Measurements from ENCODE around the gene SYT13. TPM values are rescaled to one million over a fixed set of nuclear protein-coding genes. Genes with fewer than 3 reads are reported as not detected.

SYT13 gene
- total RNA-seq, 6 experiments from 2014 or later: 0.12 to 0.63 (median 0.44) TPM; not detected in 1

DNA sequence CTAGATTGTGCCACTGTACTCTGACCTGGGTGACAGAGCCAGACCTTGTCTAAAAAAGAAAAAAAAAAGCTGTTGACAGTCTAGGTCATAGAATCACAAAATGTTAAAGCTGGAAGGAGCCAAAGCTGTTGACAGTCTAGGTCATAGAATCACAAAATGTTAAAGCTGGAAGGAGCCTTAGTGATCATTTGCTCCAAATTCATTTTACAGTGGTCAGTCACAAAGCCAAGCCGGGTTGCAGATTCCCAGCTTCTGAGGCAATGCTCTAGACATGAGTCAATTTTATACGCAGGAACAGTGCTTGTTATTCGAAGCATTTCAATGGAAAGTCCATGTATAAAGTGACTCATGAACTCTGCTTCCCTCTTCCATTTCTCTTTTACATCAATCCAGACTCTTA is 47.4 kb downstream of the SYT13 start:
- intact Hi-C loops (cut with DNase I): no loop called here
- no peak overlapping the region for H3K27ac ChIP-seq
- no peaks in the 10 kb centered on the region for H3K9me3 ChIP-seq
- DNase-seq: no peak
- TF ChIP-seq, protein P1, sequence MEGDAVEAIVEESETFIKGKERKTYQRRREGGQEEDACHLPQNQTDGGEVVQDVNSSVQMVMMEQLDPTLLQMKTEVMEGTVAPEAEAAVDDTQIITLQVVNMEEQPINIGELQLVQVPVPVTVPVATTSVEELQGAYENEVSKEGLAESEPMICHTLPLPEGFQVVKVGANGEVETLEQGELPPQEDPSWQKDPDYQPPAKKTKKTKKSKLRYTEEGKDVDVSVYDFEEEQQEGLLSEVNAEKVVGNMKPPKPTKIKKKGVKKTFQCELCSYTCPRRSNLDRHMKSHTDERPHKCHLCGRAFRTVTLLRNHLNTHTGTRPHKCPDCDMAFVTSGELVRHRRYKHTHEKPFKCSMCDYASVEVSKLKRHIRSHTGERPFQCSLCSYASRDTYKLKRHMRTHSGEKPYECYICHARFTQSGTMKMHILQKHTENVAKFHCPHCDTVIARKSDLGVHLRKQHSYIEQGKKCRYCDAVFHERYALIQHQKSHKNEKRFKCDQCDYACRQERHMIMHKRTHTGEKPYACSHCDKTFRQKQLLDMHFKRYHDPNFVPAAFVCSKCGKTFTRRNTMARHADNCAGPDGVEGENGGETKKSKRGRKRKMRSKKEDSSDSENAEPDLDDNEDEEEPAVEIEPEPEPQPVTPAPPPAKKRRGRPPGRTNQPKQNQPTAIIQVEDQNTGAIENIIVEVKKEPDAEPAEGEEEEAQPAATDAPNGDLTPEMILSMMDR (IDR thresholded peaks at IDR 0.05): no peak
- TF ChIP-seq POLR2A (IDR thresholded peaks at IDR 0.05): no peak
- 57% methylated on average over 3 of the region's 3 CpGs for WGBS (ENCODE audit: insufficient coverage, low coverage, low lambda C conversion rate, missing lambda C conversion rate)
- H3K4me3 ChIP-seq: no peak overlapping the region
- ATAC-seq: no peak
- H3K36me3 ChIP-seq: no peaks in the 10 kb centered on the region
- no peaks in the 10 kb centered on the region for H3K4me1 ChIP-seq
- no peaks in the 10 kb centered on the region for H3K27me3 ChIP-seq

- H3K27me3 ChIP-seq: no peaks in the 10 kb centered on the region
- ATAC-seq: no peak
- TF ChIP-seq, protein P1 (IDR thresholded peaks at IDR 0.05): no peak
- no peaks in the 10 kb centered on the region for H3K36me3 ChIP-seq
- intact Hi-C loops (cut with DNase I): no loop called here
- no peaks in the 10 kb centered on the region for H3K4me1 ChIP-seq
- no peak overlapping the region for H3K27ac ChIP-seq
- no peak overlapping the region for H3K4me3 ChIP-seq
- no peaks in the 10 kb centered on the region for H3K9me3 ChIP-seq
- no peak for DNase-seq
- WGBS (ENCODE audit: insufficient coverage, low coverage, low lambda C conversion rate, missing lambda C conversion rate): 26% methylated on average over 4 of the region's 4 CpGs
Observed at GRCh38 chr11:45237711-45238315, 48.3 kb downstream of the SYT13 start.

GRCh38 chr11:45234306-45235006 is 51.7 kb downstream of the SYT13 start:
- no peak overlapping the region for H3K27ac ChIP-seq
- 87% methylated on average over 7 of the region's 15 CpGs for WGBS (ENCODE audit: insufficient coverage, low coverage, low lambda C conversion rate, missing lambda C conversion rate)
- DNase-seq (no peak), ATAC-seq (no peak)
- no peak overlapping the region for H3K4me3 ChIP-seq
- no peaks in the 10 kb centered on the region for H3K4me1 ChIP-seq
- H3K27me3 ChIP-seq: no peaks in the 10 kb centered on the region
- no peak for TF ChIP-seq POLR2A (IDR thresholded peaks at IDR 0.05)
- TF ChIP-seq, protein P1 (IDR thresholded peaks at IDR 0.05): no peak
- no peaks in the 10 kb centered on the region for H3K36me3 ChIP-seq
- H3K9me3 ChIP-seq: no peaks in the 10 kb centered on the region
- intact Hi-C loops (cut with DNase I): no loop called here

- intact Hi-C loops (cut with DNase I): no loop called here
- H3K27ac ChIP-seq: no peak overlapping the region
- H3K9me3 ChIP-seq: no peaks in the 10 kb centered on the region
- TF ChIP-seq POLR2A (IDR thresholded peaks at IDR 0.05): no peak
- TF ChIP-seq, protein P1 (IDR thresholded peaks at IDR 0.05): no peak
- no peak overlapping the region for H3K4me3 ChIP-seq
- H3K36me3 ChIP-seq: no peaks in the 10 kb centered on the region
- no peaks in the 10 kb centered on the region for H3K4me1 ChIP-seq
- DNase-seq (no peak), ATAC-seq (no peak)
- no peaks in the 10 kb centered on the region for H3K27me3 ChIP-seq
- 40% methylated on average over 1 of the region's 14 CpGs for WGBS (ENCODE audit: insufficient coverage, low coverage, low lambda C conversion rate, missing lambda C conversion rate)
Observed at GRCh38 chr11:45233804-45234170, 52.4 kb downstream of the SYT13 start.
